ENCODE data around the gene LNP1.

- TF ChIP-seq CTCF (IDR thresholded peaks at IDR 0.05 in 8 of 11, conservative IDR thresholded peaks at IDR 0.05 in 3 of 11): no peak
- TF ChIP-seq POLR2AphosphoS5 (IDR thresholded peaks at IDR 0.05): no peak
Observed at GRCh38 chr3:100419406-100419805, 18.1 kb downstream of the LNP1 start.

Measured in spleen (tissue), 7 donors.